Measurements from ENCODE around the gene ERBB3.
A peak's percentile ranks its signal among the peaks of the same experiment; 100 is the strongest.
"Not testable (repeated sequence)": the region's sequence is repeated elsewhere in the genome, so short reads cannot be mapped to it uniquely, and the experiment has no call there.

ERBB3 gene

DNA sequence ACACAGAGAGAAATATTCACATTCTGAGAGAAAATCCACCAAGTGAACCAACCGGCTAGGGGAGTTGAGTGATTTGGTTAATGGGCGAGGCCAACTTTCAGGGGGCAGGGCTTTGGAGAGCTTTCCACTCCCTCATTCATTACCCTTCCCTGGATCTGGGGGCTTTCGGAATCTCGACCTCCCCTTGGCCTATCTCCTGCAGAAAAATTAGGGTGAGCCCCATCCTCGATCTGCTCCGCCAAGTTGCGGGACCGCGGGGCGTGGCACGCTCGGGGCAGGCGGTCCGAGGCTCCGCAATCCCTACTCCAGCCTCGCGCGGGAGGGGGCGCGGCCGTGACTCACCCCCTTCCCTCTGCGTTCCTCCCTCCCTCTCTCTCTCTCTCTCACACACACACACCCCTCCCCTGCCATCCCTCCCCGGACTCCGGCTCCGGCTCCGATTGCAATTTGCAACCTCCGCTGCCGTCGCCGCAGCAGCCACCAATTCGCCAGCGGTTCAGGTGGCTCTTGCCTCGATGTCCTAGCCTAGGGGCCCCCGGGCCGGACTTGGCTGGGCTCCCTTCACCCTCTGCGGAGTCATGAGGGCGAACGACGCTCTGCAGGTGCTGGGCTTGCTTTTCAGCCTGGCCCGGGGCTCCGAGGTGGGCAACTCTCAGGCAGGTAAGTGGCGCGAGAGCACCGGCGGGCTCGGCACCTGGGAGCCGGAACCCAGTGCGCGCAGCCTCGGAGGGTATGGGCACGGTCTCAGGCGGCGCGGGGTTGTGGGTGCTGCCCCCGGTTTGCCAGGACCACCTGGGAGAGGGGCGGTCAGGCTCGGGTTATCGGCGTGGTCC lies at the start of gene ERBB3:
ERBB3 (plus strand) TSS at position 443 of the 833 bp plus-strand sequence; CDS start at position 579, 136 bp downstream.
- intact Hi-C loops (cut with DNase I) = no loop called here
- peak; percentile 65 to 94 (median 84) for DNase-seq

DNA sequence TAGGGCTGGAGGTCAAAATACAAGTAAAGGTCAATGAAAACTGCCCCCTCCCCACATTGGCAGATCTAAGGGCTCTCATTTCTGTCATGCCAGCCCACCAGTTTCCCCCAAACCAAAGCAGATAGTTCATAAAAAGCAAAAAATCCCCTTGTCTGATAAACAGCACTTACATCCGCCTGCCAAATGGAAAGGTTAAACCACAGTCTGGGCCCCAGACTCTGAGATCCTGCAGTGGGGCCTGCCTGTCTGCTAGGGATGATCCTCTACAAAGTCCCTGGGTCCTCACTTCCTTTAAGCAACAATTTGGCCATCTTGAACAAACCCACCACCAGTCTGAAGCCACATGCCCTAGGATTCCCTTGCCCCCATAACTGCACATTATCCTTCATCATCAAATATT lies 48.0 kb upstream of the ERBB3 start:
- intact Hi-C loops (cut with DNase I) = no loop called here

DNA sequence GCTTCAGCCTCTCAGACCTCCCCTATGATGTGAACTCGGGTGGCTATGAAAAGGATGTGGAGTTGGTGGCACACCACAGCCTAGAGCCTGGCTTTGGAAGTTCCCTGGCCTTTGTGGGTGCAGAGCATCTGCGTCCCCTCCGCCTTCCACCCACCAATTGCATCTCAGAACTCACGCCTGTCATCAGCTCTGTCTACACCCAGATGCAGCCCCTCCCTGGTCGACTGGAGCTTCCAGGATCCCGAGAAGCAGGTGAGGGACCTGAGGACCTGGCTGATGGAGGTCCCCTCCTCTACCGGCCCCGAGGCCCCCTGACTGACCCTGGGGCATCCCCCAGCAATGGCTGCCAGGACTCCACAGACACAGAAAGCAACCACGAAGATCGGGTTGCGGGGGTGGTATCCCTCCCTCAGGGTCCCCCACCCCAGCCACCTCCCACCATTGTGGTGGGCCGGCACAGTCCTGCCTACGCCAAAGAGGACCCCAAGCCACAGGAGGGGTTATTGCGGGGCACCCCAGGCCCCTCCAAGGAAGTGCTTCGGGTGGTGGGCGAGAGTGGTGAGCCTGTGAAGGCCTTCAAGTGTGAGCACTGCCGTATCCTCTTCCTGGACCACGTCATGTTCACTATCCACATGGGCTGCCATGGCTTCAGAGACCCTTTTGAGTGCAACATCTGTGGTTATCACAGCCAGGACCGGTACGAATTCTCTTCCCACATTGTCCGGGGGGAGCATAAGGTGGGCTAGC lies 45.2 kb upstream of the ERBB3 start:
- intact Hi-C loops (cut with DNase I) = no loop called here
- no peak for DNase-seq

More for the DNA sequence above, 48.0 kb upstream of the ERBB3 start:
- DNase-seq = no peak

DNA sequence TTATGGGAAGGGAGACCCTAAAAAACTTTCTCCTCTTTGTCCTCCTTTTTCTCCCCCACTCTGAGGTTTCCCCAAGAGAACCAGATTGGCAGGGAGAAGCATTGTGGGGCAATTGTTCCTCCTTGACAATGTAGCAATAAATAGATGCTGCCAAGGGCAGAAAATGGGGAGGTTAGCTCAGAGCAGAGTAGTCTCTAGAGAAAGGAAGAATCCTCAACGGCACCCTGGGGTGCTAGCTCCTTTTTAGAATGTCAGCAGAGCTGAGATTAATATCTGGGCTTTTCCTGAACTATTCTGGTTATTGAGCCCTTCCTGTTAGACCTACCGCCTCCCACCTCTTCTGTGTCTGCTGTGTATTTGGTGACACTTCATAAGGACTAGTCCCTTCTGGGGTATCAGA lies 42.8 kb upstream of the ERBB3 start:
- no peak for DNase-seq
- intact Hi-C loops (cut with DNase I) = no loop called here

DNA sequence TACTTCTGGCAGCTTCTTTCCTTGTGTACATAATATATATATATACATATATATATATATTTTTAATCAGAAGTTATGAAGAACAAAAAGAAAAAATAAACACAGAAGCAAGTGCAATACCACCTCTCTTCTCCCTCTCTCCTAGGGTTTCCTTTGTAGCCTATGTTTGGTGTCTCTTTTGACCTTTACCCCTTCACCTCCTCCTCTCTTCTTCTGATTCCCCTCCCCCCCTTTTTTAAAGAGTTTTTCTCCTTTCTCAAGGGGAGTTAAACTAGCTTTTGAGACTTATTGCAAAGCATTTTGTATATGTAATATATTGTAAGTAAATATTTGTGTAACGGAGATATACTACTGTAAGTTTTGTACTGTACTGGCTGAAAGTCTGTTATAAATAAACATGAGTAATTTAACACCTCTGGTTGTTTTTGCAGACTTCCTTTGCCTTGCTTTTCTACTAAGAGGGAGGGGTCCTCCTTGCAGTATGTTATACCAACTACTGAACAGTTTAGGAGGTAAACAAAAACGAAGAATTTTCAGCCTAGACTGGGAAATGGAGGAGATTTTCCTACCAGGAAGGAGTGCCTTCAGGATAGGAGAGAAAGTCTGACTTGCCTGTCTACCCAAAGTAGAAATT lies 41.8 kb upstream of the ERBB3 start:
- DNase-seq = no peak
- intact Hi-C loops (cut with DNase I) = no loop called here

DNA sequence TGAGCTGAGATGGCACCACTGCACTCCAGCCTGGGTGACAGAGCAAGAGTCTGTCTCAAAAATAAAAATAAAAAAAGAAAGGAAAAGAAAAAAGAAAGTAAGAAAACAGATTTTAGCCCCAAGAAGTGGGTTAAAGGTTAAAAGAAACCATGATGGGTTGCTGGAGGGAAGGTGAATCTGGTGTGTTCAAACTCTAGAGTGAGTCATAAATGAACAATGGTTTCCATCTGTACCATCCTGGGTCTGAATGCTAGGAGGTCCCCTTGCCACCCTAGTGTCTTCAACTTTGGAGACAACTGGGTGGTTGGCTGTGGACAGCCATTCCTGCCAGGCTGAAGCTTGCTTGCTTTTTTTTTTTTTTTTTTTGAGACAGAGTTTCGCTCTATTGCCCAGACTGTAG lies 39.8 kb upstream of the ERBB3 start:
- intact Hi-C loops (cut with DNase I) = loop anchor here (5.0 to 10.0 kb wide), 2 partner anchors 43 to 65 kb away; partner anchors contain the start of genes PA2G4 and SUOX
- no peak for DNase-seq

DNA sequence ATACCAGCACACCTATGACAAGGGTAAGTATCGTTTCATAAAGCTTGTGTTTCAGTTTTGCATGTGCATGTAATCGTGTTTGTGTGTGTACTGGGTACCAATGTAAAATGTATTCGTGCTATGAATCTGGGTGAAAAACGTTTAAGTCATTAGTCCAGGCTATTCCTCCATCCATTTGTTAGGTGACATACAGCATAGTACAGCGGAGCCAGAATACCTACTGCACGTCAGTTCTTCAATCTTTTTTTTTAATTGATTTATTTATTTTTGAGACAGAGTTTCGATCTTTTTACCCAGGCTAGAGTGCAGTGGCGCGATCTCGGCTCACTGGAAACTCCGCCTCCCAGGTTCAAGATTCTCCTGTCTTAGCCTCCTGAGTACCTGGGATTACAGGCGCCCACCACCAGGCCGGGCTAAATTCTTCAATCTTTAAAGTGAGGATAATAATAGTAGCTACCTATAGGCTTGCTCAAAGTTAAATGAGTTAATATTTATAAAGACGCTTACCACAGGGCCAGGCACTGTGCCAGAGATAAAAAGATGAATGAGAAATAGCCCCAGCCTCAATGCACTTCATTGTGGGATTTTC lies 38.9 kb upstream of the ERBB3 start:
- intact Hi-C loops (cut with DNase I) = loop anchor here (5.0 to 10.0 kb wide), 2 partner anchors 44 to 64 kb away; partner anchors contain the start of genes PA2G4 and SUOX
- peak in 17 of 42 donors; percentile 3 to 36 (median 13) for DNase-seq

DNA sequence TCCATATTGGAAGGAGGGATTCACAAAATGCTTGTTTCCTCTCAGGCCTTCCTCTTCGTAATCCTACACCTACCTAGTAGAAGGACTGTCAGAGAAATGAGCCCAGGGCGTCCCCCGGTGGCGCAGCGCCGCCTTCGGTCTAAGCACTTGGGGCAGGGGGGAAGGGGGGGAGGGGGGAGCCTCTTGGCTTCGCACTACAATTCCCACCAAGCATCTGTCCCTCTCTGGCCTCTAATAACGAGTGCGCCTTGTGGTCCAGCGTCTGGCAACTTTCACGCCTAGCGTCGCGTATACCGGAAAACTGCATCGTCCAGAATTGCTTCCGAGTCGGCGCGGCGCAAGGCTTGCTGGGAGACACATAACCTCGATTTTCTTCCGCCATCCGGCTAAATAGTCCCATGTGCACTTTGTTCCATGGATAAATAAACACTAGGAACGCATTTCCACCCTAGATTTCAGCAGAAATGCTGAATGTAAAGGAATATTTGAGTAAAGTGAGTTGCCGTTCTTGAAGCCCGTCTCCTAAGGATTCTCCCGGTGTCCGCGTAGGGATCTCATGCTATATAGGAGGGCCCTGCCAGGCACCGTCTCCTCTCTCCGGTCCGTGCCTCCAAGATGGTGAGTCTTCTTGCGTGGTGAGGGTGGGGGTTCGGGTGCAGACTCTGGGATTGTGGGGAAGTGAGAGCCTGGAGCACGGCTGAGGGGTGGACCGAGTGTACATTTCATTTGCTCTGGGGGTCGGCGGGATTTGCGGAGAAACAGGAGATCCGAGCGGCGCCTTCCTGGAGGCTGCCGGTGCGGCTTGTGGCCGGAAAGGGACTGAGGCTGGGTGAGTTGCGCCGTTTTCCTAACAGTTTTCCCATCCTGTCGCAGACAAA lies 38.2 kb upstream of the ERBB3 start, which contains the start of gene RPS26:
RPS26 (plus strand) TSS at position 367 of the 878 bp plus-strand sequence; CDS start at position 616, 249 bp downstream.
- intact Hi-C loops (cut with DNase I) = loop anchor here (5.0 to 10.0 kb wide), 2 partner anchors 44 to 63 kb away; partner anchors contain the start of genes PA2G4 and SUOX
- DNase-seq = peak; percentile 83 to 97 (median 93)

DNA sequence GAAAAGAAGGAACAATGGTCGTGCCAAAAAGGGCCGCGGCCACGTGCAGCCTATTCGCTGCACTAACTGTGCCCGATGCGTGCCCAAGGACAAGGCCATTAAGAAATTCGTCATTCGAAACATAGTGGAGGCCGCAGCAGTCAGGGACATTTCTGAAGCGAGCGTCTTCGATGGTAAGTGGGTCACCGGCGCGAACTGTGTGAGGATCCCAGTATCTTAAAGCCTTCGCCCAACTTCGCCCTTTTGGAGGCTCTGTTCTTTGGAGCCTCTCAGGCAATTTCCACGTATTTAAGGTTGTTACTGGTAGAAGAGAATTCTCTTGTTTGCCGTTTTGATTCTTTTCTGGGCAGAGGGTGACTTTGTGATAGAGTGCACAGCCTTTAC lies 37.5 kb upstream of the ERBB3 start:
- intact Hi-C loops (cut with DNase I) = loop anchor here (5.0 to 10.0 kb wide), 2 partner anchors 45 to 62 kb away; partner anchors contain the start of genes PA2G4 and SUOX
- not testable (repeated sequence) for DNase-seq

DNA sequence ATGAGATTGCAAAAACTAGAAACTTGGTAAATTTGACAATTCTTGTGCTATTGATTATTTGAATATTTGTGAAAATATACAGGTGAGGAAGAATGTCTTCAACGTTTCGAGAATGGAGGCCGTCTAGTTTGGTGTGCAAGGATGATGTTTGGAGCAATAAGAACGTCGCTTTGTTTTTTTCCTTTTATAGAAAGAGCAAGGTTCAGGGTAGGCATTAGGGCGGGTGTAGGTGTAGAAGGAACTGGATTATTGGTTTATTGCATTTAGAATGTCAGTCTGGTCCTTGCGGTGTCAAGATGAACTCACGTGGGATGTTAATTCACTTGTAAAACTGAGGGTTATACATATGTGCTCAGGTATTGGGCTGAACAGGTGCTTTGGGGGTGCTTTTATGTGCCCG lies 37.1 kb upstream of the ERBB3 start:
- no peak for DNase-seq
- intact Hi-C loops (cut with DNase I) = loop anchor here (5.0 to 10.0 kb wide), 2 partner anchors 46 to 62 kb away; partner anchors contain the start of genes PA2G4 and SUOX

DNA sequence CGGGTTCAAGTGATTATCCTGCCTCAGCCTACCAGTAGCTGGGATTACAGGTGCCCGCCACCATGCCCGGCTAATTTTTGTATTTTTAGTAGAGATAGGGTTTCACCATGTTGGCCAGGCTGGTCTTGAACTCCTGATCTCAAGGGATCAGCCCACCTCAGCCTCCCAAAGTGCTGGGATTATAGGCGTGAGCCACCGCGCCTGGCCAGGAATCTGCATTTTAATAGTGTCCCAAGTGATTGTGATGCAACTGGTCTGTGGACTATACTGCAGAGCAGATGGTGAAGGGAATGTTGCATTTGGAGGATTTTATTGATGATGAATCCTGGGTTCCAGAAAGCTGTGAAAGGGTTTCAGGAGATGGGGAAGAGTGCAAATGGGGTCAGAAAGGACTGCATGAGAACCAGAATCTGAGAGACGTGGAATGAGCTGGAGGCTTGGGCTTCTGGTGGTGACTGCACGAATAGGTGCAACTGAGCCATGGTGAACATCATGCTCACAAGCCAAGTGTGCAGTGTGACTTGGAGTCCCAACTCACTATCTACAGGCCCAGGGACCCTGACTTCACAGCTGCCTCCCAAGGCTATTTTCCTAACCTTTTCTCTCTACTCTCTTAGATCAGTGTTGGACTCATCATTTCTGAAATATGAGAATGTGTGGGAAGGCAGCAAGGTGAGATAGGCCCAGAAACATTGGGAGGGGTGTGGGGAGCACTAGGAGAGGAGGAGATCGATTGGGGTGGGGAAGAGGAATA lies 33.8 kb upstream of the ERBB3 start:
- intact Hi-C loops (cut with DNase I) = loop anchor here (10.0 kb wide), 1 partner anchor 59 kb away; the partner anchor contains the start of gene PA2G4
- no peak for DNase-seq

DNA sequence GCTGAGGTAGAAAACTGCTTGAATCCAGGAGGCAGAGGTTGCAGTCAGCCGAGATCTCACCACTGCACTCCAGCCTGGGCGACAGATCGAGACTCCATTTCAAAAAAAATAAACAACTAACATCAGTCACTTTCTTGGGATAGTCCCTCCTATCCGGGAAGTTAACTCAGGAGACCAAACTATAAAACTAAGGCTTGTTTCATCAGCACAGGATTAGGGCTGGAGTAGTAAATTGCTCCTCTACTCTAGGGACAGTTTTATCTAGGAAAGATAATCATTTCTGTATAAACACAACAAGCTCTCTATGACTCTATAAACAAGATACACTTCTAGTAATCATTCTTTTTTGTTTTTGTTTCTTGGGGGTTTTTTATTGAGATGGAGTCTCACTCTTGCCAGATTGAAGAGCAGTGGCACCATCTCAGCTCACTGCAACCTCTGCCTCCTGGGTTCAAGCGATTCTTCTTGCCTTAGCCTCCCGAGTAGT lies 26.5 kb upstream of the ERBB3 start:
- DNase-seq = no peak
- intact Hi-C loops (cut with DNase I) = no loop called here

DNA sequence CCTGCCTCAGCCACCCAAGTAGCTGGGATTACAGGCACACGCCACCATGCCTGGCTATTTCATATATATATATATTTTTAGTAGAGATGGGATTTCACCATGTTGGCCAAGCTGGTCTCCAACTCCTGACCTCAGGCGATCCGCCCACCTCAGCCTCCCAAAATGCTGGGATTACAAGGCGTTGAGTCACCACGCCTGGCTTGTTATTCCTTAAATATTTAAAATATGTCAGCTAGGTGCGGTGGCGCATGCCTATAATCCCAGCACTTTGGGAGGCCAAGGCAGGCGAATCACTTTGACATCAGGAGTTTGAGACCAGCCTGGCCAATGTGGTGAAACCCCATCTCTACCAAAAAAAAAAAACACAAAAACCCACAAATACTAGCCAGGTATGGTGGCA lies 20.0 kb upstream of the ERBB3 start:
- DNase-seq; intact Hi-C loops (cut with DNase I): not testable (repeated sequence)

DNA sequence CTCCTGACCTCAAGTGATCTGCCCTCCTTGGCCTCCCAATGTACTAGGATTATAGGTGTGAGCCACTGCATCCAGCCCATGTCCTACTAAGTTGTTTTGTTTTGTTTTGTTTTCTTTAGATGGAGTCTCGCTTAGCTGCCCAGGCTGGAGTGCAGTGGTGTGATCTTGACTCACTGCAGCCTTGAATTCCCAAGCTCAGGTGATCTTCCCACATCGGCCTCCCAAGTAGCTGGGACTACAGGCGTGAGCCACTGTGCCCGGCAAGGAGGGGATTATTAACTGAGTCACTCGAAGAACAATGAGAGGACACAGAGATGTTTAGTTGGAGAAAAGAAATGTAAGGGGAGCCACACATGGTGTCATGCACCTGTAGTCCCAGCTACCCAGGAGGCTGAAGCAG lies 18.0 kb upstream of the ERBB3 start:
- intact Hi-C loops (cut with DNase I) = no loop called here

DNA sequence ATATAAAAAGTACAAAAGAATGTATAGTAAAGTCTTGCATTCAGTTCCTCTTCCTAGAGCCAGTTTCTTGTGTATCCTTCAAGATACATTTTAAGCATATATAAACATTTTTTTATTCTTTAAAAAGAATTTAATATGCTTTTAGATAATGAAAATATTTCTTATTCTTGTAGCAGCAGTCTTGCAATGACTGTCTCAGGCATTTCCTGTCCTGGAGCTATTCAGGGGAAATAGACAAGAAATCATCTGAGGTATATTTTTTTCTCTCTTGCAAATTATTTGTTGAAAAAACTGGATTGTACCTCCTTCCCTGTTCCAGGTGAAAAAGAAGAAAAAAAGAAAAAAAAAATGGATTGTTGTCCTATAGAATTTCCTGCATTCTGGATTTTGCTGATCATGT lies 17.0 kb upstream of the ERBB3 start:
- intact Hi-C loops (cut with DNase I) = no loop called here

More for the DNA sequence above, 18.0 kb upstream of the ERBB3 start:
- no peak for DNase-seq

DNA sequence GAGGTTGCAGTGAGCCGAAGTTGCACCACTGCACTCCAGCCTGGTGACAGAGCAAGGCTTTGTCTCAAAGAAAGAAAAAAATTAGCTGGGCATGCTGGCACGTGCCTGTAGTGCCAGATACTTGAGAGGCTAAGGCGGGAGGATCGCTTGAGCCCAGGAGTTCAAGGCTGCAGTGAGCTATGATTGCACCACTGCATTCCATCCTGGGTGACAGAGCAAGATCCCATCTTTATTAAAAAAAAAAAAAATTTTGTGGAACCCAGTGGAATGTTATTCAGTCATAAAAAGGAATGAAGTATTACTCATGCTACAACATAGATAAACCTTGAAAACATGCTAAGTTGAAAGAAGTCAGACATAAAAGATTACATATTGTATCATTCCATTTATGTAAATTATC lies 8.3 kb upstream of the ERBB3 start:
- DNase-seq = no peak
- intact Hi-C loops (cut with DNase I) = no loop called here

More for the DNA sequence above, 17.0 kb upstream of the ERBB3 start:
- DNase-seq = no peak

DNA sequence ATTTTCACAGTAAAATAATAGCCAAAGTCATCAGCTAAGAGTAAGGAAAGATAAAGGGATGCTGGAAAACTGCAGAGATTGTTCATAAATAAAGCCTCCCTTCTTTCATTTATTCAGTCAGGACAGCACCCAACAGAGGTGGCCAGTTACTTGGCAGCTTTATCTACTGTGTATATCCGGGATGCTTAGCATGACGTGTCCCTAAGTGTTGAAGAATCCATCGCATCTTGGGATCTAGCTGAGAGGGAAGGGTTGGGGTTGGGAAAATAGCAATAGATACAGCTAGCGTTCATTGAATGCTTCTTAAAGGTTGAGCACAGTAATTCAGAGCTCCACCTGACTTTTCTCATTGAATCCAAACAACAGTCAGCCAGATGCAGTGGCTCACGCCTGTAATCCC lies 5.6 kb upstream of the ERBB3 start:
- intact Hi-C loops (cut with DNase I) = no loop called here
- no peak for DNase-seq
